NCI-H69 (cell line): Measurements from ENCODE around the gene OPN4.

Experiments used
- DNase-seq: peaks from one replicate; lab custom pipeline; 2025; lab: John Stamatoyannopoulos, UW

OPN4 gene

GRCh38 chr10:86647773-86648703 is 6.3 kb upstream of the OPN4 start:
- DNase-seq, result peak; percentile 76

- DNase-seq, result peak; percentile 89
These were observed 5.5 kb upstream of the OPN4 start for GRCh38 chr10:86648704-86649427.

DNA sequence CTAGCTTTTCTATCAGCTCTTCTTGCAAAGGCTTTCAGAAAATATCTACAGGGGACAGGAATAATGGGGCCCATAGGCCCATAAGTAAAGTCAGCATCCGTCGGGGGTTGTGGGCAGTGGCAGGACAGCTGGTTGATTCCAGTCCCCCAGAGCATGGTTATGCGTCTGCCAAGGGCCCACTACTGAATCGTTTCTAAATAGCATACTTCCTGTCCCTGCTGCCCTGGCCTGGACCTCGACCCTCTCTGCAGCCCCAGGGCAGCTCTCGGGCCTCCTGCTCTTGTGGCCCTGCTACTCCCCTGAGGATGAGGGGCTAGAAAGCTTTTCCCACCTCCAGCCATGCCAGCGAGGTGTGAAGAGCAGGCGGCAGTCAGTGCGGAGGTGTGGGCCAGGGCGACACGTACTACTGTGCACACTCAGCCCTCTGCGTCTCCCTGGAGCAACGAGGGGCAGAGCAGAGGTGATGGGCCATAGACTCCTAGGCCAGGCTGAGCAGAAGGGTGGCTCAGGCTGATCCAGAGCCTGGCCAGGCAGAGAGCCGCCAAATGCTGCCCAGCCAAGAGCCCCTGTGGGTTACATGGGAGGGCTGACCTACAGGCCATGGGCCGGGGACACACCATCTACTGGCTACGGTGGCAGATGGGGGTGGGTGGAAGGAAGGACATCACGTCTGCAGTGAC is 4.7 kb upstream of the OPN4 start:
- DNase-seq, result no peak

DNA sequence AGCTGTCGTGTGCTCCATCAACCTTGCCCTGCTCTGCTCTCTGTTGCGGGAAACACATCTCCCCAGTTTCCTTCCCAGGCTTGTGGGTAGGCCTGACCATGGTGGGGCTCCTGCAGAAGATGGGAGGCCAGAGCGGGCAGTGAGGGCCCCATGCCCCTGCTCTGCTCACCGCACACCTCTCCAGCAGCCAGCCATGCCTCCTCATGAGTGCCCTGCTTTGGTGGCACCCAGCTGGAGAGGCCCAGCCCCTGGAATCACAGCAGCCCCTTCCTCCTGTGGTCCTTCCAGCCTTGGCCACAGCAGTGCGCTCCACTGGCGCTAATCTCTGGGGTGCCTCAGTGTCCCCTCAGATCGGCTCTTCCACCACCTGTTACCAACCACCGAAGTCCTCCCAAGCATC is 4.2 kb upstream of the OPN4 start:
- no peak for DNase-seq

DNA sequence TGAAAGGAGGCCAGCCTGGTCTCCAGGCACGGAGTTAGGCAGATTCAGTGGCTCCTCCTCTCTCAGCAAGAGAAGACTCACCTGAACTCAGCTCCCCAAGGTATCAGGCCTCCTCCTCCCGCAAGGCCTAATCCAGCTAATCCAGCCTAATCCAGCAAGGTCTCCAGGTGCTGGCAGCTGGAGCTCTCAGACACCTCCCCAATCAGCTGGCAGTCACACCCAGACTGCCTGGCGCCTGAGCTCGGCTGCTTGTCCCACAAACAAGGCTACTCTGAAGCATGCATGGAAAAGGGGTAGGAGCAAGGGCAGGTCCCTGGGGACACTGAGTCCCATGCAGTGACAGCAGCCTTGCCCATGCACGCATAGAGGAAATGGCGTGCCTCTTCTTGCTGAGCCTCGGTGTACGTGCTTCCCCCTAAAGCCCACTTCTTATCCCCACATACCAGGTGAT is 3.3 kb upstream of the OPN4 start:
- DNase-seq, result peak; percentile 66

DNA sequence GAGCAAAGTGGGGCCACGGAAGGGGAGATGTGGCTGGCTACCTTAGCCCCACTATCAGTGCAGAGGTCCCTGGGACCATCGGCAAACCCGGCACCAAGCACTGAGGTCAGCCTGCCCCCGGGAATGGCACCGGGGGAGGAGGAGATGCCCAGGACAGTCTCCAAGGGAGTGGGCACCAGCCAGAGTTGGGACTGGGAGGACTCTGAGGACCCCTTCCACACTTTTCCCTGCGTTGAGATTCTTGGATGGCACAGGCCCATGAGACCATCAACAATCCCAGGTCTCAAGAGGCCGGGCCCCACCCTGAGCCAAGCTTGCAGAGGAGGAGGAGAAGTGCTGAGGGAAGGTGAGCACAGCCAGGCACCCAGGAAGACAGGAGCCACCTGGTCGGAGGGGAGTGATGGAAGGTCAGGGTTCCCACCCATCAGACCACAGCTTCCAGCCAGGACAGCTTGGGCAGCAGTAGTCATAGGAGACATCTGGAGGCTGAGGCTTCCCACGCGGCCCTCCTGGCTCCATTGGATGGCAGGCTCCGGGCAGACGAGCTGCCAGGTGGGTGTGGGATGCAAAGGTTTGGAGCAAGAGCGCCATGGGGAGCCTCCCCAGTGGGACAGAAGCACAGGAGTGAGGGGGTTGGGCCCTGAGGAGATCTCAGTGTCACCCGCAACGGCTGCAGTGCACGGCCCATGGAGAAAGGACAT is 2.6 kb upstream of the OPN4 start:
- DNase-seq, result peak; percentile 93

DNA sequence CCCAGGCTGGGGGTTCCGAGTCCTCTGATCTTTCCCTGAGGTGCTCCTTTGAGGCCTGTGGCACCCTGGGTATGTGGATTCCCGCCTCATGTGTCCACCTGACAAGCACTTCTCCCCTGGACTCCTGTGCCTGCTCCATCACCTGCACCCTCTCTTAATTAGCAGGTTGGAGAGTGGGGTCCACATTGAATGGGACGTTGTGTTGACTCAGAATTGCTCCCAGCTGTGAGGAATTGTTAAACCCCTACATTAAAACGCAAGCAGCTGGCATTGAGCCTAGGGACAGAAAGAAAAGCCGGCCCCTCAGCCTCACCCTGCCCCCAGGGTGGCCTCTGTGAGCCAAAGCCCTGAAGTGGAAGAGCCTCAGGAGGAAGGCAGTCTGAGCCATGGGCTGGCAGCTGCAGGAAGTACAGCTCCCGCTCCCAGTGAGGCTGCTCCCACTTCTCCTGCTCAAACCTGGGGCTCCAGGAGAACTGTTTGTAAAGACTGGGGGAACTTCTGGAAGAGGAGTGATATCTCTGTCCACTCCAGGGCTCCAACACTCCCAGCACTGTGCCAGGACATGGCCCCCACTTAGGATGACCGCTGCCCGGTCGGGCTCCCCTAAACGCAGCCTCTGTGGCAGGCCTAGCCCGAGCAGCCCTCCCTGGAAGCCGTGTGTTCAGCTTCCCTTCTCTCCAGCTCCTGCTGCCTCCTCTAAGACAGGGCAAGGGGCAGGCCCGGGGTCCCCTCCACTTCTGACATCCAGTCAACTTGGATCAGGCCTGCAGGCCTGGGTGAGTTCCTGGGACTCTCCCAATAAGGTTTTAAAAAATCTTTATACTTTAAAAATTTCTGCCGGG is 1.8 kb upstream of the OPN4 start:
- peak; percentile 99 for DNase-seq

DNA sequence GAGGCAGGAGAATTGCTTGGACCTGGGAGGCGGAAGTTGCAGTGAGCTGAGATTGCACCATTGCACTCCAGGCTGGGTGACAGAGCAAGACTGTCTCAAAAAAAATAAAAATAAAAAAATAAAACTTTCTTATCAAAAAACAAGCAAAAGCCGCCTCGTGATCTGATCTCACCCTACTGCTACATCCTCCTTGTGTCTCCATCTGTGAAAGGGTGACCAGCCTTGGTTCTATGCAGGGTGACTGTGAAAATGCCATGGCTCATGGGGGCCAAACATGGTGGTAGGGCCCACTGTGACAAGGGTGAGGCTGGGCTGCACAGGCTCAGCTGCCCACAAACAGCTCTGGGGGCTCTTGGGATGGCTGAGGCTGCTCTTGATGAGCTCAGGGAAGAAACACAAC is 968 bp upstream of the OPN4 start:
- DNase-seq, result no peak

DNA sequence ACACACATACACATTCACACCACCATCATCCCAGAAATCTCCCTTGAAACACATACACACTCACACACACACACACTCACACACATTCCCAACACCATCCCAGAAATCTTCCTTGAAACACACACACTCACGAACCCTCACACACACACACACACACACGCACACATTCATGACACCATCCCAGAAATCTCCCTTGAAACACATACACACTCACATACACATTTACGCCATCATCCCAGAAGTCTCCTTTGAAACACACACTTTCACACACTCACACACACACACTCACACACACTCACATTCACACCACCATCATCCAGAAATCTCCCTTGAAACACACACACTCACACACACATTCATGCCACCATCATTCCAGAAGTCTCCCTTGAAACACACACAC is 360 bp upstream of the OPN4 start:
- no peak for DNase-seq

- no peak for DNase-seq
These were observed 810 bp downstream of the OPN4 start for GRCh38 chr10:86655173-86655540.

GRCh38 chr10:86655596-86655995 is 1.2 kb downstream of the OPN4 start:
- DNase-seq, result no peak

- no peak for DNase-seq
These were observed 2.7 kb downstream of the OPN4 start for GRCh38 chr10:86657011-86657395.

DNA sequence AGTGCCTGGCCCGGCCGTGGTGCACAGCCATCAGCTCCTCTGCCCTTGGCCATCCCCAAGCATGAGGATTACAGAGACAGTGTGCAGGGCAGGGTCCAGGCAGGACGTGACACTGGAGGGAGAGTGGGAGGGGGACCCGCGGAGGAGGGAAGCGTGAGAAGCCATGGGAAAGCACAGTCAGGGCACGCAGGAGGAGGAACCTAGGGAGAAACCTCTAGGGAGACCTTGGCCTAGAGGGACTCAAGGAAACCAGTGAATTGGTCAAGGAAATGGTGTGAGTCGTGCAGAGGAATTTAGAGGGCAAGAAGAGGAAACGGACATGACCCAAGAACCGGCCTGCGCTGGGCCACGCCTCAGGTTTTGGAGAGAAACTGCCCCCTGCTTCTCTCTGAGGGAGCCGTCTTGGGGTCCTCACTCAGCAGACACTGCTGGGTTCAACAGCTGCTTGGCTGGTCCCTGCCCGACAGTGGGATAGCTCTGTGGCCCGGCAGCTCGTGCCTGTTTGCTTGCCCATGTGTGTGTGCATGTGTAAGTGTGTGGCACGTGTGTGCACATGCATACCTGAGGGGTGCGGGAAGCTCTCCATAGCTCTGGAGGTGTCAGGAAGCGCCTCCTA is 3.2 kb downstream of the OPN4 start:
- no peak for DNase-seq

DNA sequence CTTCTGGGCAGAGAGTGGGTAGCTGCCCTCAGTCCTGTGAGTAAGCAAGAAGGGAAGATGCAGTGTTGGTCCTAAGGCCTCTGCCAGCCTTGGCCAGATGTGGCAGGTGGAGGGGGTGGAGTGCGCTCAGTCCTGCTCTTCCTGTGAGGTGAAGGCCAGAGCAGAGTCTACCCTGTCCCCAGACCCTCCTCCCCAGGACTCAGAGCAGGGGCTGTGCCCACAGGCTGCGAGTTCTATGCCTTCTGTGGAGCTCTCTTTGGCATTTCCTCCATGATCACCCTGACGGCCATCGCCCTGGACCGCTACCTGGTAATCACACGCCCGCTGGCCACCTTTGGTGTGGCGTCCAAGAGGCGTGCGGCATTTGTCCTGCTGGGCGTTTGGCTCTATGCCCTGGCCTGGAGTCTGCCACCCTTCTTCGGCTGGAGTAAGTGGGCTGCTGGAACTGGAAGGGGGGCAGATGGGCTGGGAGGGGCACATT is 4.0 kb downstream of the OPN4 start:
- peak; percentile 31 for DNase-seq

- no peak for DNase-seq
These were observed 4.4 kb downstream of the OPN4 start for GRCh38 chr10:86658751-86659150.

- DNase-seq, result no peak
These were observed 4.9 kb downstream of the OPN4 start for GRCh38 chr10:86659161-86659691.

- no peak for DNase-seq
These were observed 5.5 kb downstream of the OPN4 start for GRCh38 chr10:86659721-86660453.

DNA sequence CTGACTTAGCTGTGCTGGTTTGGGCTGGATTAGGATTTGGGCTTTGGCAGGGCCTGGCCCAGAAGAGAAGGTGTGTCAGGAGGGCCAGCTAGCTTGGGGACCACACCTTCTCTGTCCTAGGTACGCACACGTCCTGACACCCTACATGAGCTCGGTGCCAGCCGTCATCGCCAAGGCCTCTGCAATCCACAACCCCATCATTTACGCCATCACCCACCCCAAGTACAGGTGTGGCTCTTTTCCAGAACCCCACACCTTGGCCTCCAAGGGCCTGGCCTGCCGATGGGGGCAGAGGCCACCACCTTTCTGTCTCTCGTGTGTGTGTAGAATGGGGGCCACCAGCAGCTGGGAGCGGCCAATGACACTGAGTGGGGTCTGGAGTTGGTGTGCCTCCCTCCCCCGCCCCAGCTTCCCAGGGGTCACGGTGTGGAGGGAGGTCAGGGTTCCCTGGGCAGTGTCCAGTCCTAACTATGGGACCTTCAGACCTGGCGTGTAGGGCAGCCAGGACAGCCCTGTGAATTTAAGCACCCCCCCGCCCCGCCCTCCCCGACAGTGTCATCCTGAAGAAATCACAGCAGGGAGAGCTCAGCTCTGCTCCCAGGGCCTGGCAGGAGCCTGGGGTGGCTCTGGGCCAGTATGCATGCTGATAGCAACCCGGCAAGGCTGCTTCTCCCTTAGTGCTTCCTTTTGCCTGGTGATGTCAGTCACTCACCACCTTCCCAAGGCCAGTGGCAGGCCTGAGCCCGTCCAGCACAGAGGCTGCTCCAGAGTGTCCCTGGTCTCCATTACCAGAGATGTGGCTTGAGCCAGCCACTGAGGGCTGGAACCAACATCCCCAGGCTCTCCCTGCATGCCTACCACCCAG is 7.0 kb downstream of the OPN4 start:
- peak; percentile 47 for DNase-seq
